ENCODE results near the gene VMP1.
A peak's percentile ranks its signal among the peaks of the same experiment; 100 is the strongest.

VMP1 gene

DNA sequence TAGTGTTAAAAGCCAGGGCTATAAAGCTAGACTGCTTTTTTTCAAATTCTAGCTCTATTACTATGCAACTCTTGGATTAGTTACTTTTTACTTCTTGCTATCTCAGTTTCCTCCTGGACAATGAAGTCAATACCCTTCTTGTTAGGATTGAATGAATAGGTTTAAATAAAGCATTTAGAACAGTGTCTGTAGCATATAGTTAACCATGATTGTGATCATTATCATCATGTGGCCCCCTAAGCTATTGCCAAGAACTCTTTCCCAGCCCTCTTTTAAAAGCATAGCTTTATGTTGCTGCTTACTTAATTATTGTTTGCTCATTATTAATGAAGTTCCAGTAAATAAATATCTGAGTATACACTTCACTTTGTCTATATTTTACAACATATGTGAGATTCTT is 4.5 kb downstream of the VMP1 start:
- no peak for DNase-seq (ENCODE audit: low read depth)

DNA sequence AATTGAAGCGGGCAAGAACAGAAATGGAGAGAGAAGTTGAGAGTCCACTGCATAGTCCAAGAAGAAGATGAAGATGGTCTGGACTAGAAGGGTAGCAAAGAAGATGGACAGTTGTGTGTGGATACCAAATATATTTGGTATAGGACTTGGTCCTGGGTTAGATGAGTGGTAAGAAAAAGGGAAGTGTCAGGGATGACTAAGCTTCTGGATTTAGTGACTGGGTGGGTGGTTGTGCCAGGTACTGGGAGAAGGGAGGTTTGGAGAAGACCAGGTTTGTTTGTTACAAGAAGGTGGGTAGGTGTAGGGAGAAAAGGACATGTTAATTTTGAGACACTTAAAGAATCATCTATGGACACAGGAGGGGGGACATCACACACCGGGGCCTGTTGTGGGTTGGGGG is 5.4 kb downstream of the VMP1 start:
- no peak for DNase-seq (ENCODE audit: low read depth)

- DNase-seq (ENCODE audit: low read depth): no peak
Observed at GRCh38 chr17:59714255-59714654, 6.8 kb downstream of the VMP1 start.

GRCh38 chr17:59716427-59716826 is 9.0 kb downstream of the VMP1 start:
- DNase-seq (ENCODE audit: low read depth): no peak

- DNase-seq (ENCODE audit: low read depth): no peak
Observed at GRCh38 chr17:59719526-59719925, 12.1 kb downstream of the VMP1 start.

DNA sequence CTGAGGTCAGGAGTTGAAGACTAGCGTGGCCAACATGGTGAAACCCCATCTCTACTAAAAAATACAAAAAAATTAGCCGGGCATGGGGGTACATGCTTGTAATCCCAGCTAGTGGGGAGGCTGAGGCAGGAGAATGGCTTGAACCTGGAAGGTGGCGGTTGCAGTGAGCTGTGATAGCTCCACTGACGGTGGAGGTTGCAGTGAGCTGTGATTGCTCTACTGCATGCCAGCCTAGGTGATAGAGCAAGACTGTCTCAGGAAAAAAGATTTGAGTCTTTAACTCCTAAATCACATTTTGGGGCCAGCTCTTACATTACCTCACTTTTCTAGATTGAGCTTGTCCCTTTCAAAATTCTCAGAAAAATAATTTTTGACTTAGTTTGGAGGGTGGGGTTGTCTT is 15.2 kb downstream of the VMP1 start:
- no peak for DNase-seq (ENCODE audit: low read depth)

DNA sequence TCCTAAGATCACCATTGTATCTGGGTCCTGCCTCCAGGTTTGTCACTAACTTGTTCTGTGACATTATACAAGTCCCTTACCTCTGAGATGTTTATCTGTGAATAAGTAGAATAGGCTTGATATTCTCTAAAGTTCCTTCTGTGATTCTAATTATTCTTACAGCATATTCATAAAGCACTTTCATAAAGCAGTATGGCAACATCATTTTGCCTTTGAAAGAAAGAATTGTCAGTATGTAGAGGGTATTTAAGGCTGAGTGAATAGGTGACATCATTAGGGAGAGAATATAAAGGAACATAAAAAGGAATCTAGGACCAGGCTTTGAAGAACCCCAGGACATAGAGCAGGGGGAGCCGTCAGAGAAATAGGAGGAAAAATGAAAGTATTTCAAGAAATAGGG is 15.6 kb downstream of the VMP1 start:
- DNase-seq (ENCODE audit: low read depth): no peak

GRCh38 chr17:59723607-59724006 is 16.2 kb downstream of the VMP1 start:
- DNase-seq (ENCODE audit: low read depth): no peak

DNA sequence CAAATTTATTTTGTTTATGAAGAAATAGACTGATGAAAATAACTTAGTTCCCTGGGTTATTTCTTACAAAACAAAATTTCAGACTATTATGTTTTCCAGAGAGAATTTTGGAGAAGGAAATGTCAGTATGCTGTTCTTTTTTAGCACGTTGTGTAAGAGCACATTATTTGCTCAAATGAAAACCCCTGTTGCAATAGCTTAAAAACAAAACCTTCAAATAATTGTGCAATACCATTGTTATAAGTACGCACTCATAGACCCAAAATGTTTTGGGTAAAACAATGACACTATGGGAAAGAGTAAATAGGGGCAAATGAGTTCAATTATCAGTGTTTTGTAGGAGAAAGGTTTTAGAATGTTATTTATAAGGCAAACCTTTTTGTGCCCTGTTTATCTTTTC is 18.2 kb downstream of the VMP1 start:
- no peak for DNase-seq (ENCODE audit: low read depth)

DNA sequence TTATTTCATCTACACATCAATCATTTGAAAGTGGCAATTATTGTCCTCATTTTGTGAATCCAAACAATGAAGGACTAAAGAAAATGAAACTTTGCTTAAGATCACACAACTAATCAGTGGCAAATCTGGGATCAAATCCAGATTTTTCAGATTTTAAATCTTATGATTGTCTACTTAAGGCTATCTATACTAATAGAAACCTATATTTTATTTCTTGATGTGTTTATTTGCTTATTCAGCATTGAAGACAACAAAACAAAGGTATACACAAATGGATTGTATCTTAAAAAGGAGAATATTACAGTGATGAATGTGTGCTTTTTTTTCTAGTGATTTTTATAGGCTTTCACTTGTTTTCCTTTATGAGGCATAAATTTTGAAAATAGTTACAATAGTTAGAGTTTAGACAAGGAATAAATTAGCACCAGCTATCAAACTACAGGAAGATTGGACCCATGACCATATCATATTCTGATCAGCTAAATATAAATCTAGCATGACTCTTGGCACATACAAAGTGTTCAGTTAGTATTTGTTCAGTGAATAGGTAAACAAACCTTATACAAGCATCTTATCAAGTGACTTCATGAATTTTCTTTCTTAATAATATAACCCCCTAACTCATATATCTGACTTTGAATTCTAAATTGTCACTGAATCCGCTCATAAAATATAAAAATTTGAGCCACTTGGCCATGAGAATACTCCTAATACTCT is 20.5 kb downstream of the VMP1 start:
- no peak for DNase-seq (ENCODE audit: low read depth)

DNA sequence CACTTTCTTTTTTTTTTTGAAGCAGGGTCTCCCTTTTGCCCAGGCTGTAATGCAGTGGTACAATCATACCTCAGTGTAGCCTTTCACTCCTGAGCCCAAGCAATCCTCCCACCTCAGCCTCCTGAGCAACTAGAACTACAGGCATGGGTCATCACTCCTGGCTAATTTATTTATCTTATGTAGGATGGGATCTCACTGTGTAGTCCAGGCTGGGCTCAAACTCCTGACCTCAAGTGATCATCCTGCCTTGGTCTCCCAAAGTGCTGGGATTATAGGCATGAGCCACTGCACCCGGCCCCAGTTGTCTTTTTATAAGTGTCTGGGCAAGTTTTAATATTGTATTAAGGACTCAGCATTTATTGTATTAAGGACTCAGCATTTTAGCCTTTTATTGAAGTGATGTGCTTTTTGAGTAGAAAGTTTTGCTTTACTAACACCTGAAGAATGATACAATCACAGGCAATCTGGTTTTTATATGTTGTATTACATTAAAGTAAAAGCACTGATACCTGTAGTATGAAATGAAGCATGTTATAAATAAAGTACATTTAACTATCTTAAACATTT is 22.9 kb downstream of the VMP1 start:
- DNase-seq (ENCODE audit: low read depth): no peak

DNA sequence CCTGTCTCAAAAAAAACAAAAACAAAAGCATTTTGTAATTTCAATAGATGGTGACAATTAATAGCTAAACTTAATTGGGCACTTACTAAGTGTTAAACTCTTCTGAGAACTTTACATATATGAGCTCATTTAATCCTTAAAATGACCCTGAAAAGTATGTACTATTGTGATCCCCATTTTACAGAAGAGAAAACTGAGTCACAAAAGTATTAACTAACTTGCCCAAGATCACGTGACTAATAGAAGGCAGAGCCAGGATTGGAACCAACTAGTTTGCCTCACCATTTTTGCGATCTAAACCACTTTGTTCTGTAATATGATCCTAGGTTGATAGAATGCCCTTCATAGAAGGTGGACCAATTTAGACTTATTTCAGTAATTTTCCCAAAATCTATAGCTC is 26.2 kb downstream of the VMP1 start:
- no peak for DNase-seq (ENCODE audit: low read depth)

GRCh38 chr17:59734226-59734625 is 26.8 kb downstream of the VMP1 start:
- no peak for DNase-seq (ENCODE audit: low read depth)

GRCh38 chr17:59737324-59737723 is 29.9 kb downstream of the VMP1 start:
- DNase-seq (ENCODE audit: low read depth): no peak

DNA sequence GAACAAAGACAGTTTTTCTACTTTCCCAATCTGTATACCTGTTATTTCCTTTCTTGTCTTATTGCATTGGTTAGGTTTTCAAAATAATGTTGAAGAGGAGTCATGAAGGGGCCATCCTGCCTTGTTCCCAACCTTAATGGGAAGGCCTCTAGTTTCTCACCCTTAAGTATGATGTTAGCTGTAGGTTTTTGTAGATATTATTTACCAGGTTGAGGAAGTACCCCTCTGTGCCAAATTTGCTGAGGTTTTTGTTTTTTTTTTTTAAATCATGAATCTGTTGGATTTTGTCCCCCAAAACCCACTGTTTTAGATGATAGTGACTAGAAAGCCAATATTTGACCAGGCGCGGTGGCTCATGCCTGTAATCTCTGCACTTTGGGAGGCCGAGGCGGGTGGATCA is 36.4 kb downstream of the VMP1 start:
- no peak for DNase-seq (ENCODE audit: low read depth)

DNA sequence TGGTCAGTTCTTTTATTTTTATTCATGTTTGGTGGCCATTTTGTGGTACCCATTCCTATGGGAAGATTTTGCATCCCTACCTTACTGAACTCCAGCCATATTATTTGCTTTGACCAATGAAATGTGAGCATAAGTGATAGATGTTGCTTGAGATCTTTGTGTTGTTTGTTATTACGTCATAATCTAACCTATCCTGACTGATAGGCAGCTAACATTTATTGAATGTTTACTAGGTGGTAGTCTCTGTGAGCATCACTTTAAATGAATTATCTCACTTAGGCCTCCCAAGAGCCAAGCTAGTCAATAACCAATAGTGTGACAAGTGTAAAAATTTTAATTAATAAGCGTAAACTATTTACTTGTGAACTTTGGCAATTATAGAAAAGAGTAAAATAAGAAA is 37.6 kb downstream of the VMP1 start:
- no peak for DNase-seq (ENCODE audit: low read depth)

DNA sequence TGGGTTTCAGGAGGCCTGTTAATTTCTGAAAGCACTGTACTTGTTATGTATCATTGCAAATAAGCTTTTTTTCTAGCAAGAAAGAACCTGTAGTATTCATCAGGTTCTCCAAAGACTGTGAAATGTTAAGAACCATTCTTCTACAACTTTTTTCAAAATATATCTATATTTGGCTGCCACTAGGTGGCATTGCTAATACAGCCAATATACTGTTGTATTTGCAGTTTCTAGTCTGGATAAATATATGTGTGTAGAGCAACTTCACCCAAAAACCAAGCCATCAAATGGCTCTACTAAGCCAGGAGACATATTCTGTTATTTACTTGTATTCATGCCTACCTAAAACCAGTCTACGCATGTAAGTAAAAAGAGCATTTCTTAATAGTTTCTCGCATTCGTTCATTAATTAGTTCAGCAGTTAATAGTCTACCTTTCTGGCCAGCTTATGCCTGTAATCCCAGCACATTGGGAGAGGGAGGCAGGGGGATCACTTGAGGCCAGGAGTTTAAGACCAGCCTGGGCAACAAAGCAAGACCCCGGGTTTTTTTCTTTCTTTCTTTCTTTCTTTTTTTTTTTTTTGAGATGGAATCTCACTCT is 39.5 kb downstream of the VMP1 start:
- DNase-seq (ENCODE audit: low read depth): no peak

DNA sequence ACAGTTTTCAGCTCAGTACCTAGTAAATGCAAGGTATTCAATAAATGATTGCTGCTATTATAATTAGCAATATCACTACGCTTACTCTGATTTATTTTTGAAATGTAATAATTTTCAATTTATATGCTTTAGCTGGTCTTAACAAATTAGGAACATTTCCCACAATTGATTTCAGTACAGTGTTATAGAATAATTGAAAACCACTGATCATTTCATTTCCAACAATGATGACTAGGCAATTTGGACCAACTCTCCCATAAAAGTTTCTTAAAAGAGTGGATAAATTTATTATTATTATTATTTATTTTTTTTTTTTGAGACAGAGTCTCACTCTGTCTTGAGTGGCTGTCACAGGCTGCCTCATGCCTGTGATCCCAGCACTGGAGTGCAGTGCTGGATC is 41.1 kb downstream of the VMP1 start:
- no peak for DNase-seq (ENCODE audit: low read depth)

- DNase-seq (ENCODE audit: low read depth): no peak
Observed at GRCh38 chr17:59751955-59752413, 44.5 kb downstream of the VMP1 start.

- no peak for DNase-seq (ENCODE audit: low read depth)
Observed at GRCh38 chr17:59752446-59752845, 45.0 kb downstream of the VMP1 start.

- no peak for DNase-seq (ENCODE audit: low read depth)
Observed at GRCh38 chr17:59752922-59753321, 45.5 kb downstream of the VMP1 start.

DNA sequence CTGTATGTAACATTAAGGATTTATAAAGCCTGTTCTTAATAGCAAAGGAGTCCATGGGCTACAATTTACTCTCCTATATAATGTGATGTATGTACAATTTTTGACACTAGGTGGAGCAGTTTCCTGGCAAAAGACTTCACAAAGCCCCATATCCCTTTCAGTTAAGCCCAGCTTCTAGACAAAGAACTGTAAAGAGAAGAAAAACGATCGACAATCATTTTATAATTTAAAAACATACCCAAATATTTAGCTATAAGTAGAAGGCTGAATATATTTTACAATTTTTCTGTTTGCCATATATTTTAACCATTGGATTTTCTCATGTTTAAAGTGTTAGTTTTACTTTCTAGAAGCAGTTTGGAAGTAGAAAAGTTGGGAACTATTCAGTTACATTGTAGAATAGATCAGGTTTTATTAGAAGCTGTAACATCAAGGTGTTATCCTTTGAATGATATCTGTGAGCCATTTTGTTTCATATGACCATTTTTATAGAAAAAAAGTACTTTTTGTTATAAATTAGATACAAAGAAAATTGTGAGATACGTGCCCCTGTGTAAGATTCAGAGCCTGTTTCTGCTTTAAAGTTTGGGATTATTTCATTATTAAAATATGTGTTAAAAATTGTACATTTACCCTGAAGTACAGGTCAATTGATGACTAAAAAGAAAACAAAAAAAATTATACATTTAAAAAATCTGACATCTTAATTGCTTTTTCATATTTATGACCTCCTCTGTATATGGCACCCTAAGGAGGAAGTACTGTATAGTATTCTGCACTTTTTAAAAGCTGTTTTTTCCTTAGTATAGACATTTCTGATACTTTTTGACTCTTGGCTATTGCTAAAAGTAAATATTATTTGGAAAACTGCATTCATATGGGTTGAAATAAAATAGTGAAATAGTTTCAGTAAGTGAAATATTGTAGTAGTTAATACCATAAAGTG is 46.3 kb downstream of the VMP1 start:
- peak; percentile 81 for DNase-seq (ENCODE audit: low read depth)

GRCh38 chr17:59754552-59754951 is 47.1 kb downstream of the VMP1 start:
- DNase-seq (ENCODE audit: low read depth): peak; percentile 87

Data from HS-27A (cell line).